ENCODE data around the gene DAPL1. TPM values are rescaled to one million over a fixed set of nuclear protein-coding genes. Genes with fewer than 3 reads are reported as not detected.

The DAPL1 gene
- total and polyA plus RNA-seq, 2 experiments from 2014 or later = not detected

- Histone ChIP-seq H3K4me2 (ENCODE audit: unreplicated experiment) (no peak overlapping the region), H3K4me3 (no peak overlapping the region), H3K27ac (no peak overlapping the region), H3K36me3 (ENCODE audit: low read depth) (no peaks in the 10 kb centered on the region), H3K27me3 (replicated peaks; ENCODE audit: insufficient read depth) (no peaks in the 10 kb centered on the region; the same call in 1 of the 2 replicates), H3F3A (ENCODE audit: insufficient read depth) (no peaks in the 10 kb centered on the region), H2AFZ (no peak overlapping the region), H3K9ac (no peak overlapping the region), H3K9me2 (ENCODE audit: insufficient read depth) (no peaks in the 10 kb centered on the region), H3K9me3 (ENCODE audit: low read depth) (no peaks in the 10 kb centered on the region), H4K20me1 (ENCODE audit: insufficient read depth) (no peaks in the 10 kb centered on the region), H3K4me1 (ENCODE audit: insufficient read depth) (peaks cover 7% of the 10 kb centered on the region; the same call in 1 of the 2 replicates), H3K79me2 (ENCODE audit: insufficient read depth) (no peaks in the 10 kb centered on the region)
- TF ChIP-seq EZH2phosphoT487 (IDR thresholded peaks at IDR 0.05; ENCODE audit: insufficient read depth, low read depth) (no peak), EZH2 (IDR thresholded peaks at IDR 0.05; ENCODE audit: insufficient read depth, poor library complexity, severe bottlenecking) (no peak)
- 49% methylated on average over 8 of the region's 8 CpGs for WGBS, 2 experiments (ENCODE audit: low coverage in 1 of 2, low lambda C conversion rate in 2 of 2, missing lambda C conversion rate in 2 of 2)
- peak; percentile 48 for DNase-seq
- in situ Hi-C loops (cut with MboI) = no loop called here
These were observed 39.6 kb upstream of the DAPL1 start for GRCh38 chr2:158755310-158756087.

GRCh38 chr2:158756331-158756730 is 38.8 kb upstream of the DAPL1 start:
- Histone ChIP-seq H3K36me3 (ENCODE audit: low read depth) (no peaks in the 10 kb centered on the region), H3K79me2 (ENCODE audit: insufficient read depth) (no peaks in the 10 kb centered on the region), H3K4me3 (no peak overlapping the region), H3K27ac (no peak overlapping the region), H4K20me1 (ENCODE audit: insufficient read depth) (no peaks in the 10 kb centered on the region), H2AFZ (no peak overlapping the region), H3K27me3 (replicated peaks; ENCODE audit: insufficient read depth) (no peaks in the 10 kb centered on the region), H3K9me3 (ENCODE audit: low read depth) (no peaks in the 10 kb centered on the region), H3K9me2 (ENCODE audit: insufficient read depth) (no peaks in the 10 kb centered on the region), H3K4me1 (ENCODE audit: insufficient read depth) (peaks cover 11% of the 10 kb centered on the region), H3F3A (ENCODE audit: insufficient read depth) (no peaks in the 10 kb centered on the region), H3K4me2 (ENCODE audit: unreplicated experiment) (no peak overlapping the region), H3K9ac (no peak overlapping the region)
- WGBS, 2 experiments (ENCODE audit: low coverage in 1 of 2, low lambda C conversion rate in 2 of 2, missing lambda C conversion rate in 2 of 2) = 91 to 94% methylated on average over 8 of the region's 8 CpGs
- DNase-seq = peak; percentile 23
- in situ Hi-C loops (cut with MboI) = no loop called here
- TF ChIP-seq EZH2phosphoT487 (IDR thresholded peaks at IDR 0.05; ENCODE audit: insufficient read depth, low read depth) (no peak), EZH2 (IDR thresholded peaks at IDR 0.05; ENCODE audit: insufficient read depth, poor library complexity, severe bottlenecking) (no peak)

DNA sequence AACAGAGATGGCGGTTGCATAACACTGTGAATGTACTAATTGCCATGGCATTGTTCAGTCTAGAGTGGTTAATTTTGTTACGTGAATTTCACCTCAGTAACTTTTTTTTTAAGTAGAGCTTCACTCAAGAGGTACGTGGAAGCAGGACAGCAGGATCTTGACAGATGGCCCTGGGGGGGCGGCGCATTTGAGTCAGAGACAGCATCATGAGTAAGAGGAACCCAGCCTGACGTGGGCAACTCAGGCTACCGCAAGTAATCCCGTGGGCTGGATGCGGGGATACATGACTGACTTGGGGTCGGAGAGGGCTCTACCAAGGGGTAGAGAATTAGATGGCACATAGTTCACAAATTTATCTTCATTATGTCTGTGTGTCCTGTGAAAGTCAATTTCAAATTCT is 38.1 kb upstream of the DAPL1 start:
- Histone ChIP-seq H3K79me2 (ENCODE audit: insufficient read depth) (no peaks in the 10 kb centered on the region), H3K27ac (no peak overlapping the region), H3K36me3 (ENCODE audit: low read depth) (no peaks in the 10 kb centered on the region), H3K27me3 (replicated peaks; ENCODE audit: insufficient read depth) (no peaks in the 10 kb centered on the region), H3K9me3 (ENCODE audit: low read depth) (no peaks in the 10 kb centered on the region), H3K9me2 (ENCODE audit: insufficient read depth) (no peaks in the 10 kb centered on the region), H4K20me1 (ENCODE audit: insufficient read depth) (no peaks in the 10 kb centered on the region), H3K4me1 (ENCODE audit: insufficient read depth) (peaks cover 17% of the 10 kb centered on the region), H3K9ac (no peak overlapping the region), H3F3A (ENCODE audit: insufficient read depth) (no peaks in the 10 kb centered on the region), H2AFZ (no peak overlapping the region), H3K4me3 (no peak overlapping the region), H3K4me2 (ENCODE audit: unreplicated experiment) (no peak overlapping the region)
- in situ Hi-C loops (cut with MboI) = no loop called here
- peak; percentile 79 for DNase-seq
- WGBS, 2 experiments (ENCODE audit: low coverage in 1 of 2, low lambda C conversion rate in 2 of 2, missing lambda C conversion rate in 2 of 2) = 58 to 61% methylated on average over 10 of the region's 10 CpGs
- TF ChIP-seq EZH2phosphoT487 (IDR thresholded peaks at IDR 0.05; ENCODE audit: insufficient read depth, low read depth) = no peak
- TF ChIP-seq EZH2 (IDR thresholded peaks at IDR 0.05; ENCODE audit: insufficient read depth, poor library complexity, severe bottlenecking) = no peak

DNA sequence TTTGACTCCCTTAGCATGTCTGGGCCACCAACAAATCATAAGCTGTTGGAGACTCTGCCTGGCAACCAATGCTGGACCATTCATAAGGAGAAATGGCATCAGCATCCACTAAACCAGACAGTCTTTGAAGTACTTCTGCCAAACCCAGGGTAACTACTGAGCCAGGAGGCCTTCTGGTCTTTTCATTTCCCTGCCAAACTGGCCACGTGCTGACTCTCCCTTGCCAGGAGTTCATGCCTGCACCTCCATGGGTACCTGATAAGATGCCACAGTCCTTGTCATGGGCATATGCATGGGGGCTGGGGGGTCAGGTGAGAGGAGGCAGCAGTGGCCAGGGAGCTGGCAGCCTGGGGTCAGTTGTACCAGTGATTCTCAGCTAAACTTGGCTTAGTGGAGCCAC is 34.2 kb upstream of the DAPL1 start:
- no peaks in the 10 kb centered on the region for H3K36me3 ChIP-seq (ENCODE audit: low read depth)

More for the DNA sequence above, 34.2 kb upstream of the DAPL1 start:
- H3F3A ChIP-seq (ENCODE audit: insufficient read depth) = no peaks in the 10 kb centered on the region
- H3K4me2 ChIP-seq (ENCODE audit: unreplicated experiment) = peak overlapping the region; percentile 4
- H3K27ac ChIP-seq = no peak overlapping the region
- TF ChIP-seq EZH2phosphoT487 (IDR thresholded peaks at IDR 0.05; ENCODE audit: insufficient read depth, low read depth) (no peak), EZH2 (IDR thresholded peaks at IDR 0.05; ENCODE audit: insufficient read depth, poor library complexity, severe bottlenecking) (no peak)
- no peaks in the 10 kb centered on the region for H3K79me2 ChIP-seq (ENCODE audit: insufficient read depth)
- no peaks in the 10 kb centered on the region for H3K9me2 ChIP-seq (ENCODE audit: insufficient read depth)
- H3K9ac ChIP-seq = no peak overlapping the region
- H4K20me1 ChIP-seq (ENCODE audit: insufficient read depth) = no peaks in the 10 kb centered on the region
- DNase-seq = no peak
- WGBS, 2 experiments (ENCODE audit: low coverage in 1 of 2, low lambda C conversion rate in 2 of 2, missing lambda C conversion rate in 2 of 2) = 44% methylated on average over 1 of the region's 1 CpG
- H3K9me3 ChIP-seq (ENCODE audit: low read depth) = no peaks in the 10 kb centered on the region
- in situ Hi-C loops (cut with MboI) = no loop called here
- H3K27me3 ChIP-seq (replicated peaks; ENCODE audit: insufficient read depth) = no peaks in the 10 kb centered on the region
- no peak overlapping the region for H2AFZ ChIP-seq
- peaks cover 10% of the 10 kb centered on the region for H3K4me1 ChIP-seq (ENCODE audit: insufficient read depth)
- no peak overlapping the region for H3K4me3 ChIP-seq
